GM12875 (cell line): Measurements from ENCODE around the gene ZNF396.
A peak's percentile ranks its signal among the peaks of the same experiment; 100 is the strongest.

Experiments
- H3K4me3 ChIP-seq: one replicate; pipeline ENCODE4 v1.5.1; 2011; ENCODE audit warnings: low read depth, low read length, control low read depth
- CTCF ChIP-seq: IDR thresholded peaks from 2 replicates; pipeline ENCODE4 v1.5.1; 2011; ENCODE audit warnings: low read depth, mild to moderate bottlenecking, control low read depth, inconsistent platforms, low read length, moderate library complexity, borderline replicate concordance; ENCODE audit not compliant: insufficient read depth

ZNF396 gene

DNA sequence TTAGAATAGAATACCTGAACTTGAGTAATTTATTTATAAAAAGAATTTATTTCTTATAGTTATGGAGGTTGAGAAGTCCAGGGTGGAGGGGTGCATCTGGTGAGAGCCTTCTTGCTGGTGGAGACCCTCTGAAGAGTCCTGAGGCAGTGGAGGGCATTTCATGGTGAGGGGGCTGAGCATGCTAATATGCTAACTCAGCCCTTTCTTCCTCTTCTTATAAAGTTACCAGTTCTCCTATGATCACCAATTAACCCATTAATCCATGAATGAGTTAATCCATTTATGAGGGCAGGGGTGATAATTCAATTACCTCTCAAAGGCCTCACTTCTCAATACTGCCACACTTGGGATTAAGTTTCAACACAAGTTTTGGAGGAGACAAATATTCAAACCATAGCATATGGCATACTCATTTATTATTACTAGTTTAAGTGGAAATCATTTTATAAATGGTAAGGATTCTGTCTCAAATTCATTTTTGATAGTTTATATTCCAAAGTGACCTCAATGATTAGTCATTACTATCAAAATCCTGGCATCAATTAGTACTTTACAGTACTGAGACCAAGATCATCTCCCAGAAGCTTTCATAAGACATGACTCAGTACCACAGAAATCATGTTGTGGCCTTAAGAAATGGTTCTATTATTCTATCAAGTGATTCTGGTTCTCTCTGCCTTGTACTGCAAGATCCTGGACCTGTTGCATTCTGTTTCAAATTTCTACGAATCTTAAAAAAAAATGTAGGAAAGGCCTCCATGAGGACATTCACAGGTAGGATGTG, 5.5 kb downstream of the ZNF396 start:
- H3K4me3 ChIP-seq = no peak overlapping the region
- TF ChIP-seq CTCF = no peak

DNA sequence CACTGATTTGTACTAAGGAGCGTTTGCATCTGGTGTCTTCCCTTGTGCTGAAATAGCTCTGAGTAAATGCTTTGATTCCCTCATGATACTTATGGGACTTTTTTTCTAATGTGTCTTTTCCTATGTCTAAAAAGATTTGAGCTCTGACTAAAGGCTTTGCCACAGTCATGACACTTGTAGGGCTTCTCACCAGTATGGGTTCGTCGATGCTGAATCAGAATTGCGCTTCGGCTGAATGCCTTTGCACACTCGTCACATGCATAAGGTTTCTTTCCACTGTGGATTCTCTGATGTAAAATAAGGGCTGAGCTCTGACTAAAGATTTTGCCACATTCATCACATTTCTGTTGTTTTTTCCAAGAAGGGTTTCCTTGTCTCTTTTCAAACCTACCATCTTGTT, 8.0 kb downstream of the ZNF396 start:
- no peak overlapping the region for H3K4me3 ChIP-seq
- no peak for TF ChIP-seq CTCF

- H3K4me3 ChIP-seq = no peak overlapping the region
- TF ChIP-seq CTCF = no peak
These were observed 8.5 kb downstream of the ZNF396 start for GRCh38 chr18:35368595-35368994.

GRCh38 chr18:35362531-35362930, 14.6 kb downstream of the ZNF396 start:
- no peak overlapping the region for H3K4me3 ChIP-seq
- TF ChIP-seq CTCF = no peak

- H3K4me3 ChIP-seq = no peak overlapping the region
- TF ChIP-seq CTCF = no peak
These were observed 15.4 kb downstream of the ZNF396 start for GRCh38 chr18:35361570-35362321.

DNA sequence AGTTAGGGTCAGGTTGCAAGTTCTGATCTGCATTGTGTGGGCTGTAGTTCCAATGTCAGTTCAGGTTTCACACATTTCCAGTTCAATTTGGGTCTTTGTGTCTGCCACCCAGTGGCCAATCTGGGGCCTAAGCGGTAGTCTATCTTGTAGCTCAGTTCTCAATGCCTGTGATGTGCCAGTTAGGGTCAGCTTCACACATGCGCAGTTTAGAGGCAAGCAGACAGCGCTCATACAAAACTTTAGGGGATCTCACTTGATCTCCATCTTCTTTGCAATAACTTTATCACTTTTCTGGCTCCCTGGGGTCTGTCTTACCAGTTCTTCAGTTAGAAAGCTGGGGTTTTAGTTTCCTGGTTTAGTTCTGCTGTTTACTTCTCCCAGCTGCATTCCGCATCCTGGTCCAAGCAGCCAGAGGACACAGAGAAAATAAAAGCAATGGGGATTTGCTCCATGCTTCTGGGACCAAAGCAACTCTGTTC, 22.0 kb downstream of the ZNF396 start:
- no peak overlapping the region for H3K4me3 ChIP-seq
- TF ChIP-seq CTCF = peak; percentile 61; the same call in 1 of the 2 replicates
